K562 (cell line): ENCODE measurements around the gene AIMP1. TPM values are rescaled to one million over a fixed set of nuclear protein-coding genes. Genes with fewer than 3 reads are reported as not detected.

Experiments
- ATAC-seq: fragments of 200-7000 bp; cut with Tn5 transposase; 3 replicates; pipeline ENCODE4 v1.9.1; 2020; ENCODE audit warnings: moderate library complexity
- BruUV-seq: library from RNA; stranded (reverse); fragments of 400-500 nt; replicated peaks from 2 replicates; lab custom pipeline; 2021; lab: Mats Ljungman, UMichigan
- CTCF ChIA-PET: fragments of 300-600 bp; formaldehyde crosslinking; extraction: SDS; loops from one replicate; lab custom pipeline; 2021; ENCODE audit warnings: low intra/inter-chr PET ratio; lab: Yijun Ruan, JAX
- POLR2A ChIA-PET: fragments of 300-600, 350-650 bp; sonication (Branson Sonifier 250); formaldehyde crosslinking; extraction: SDS; loops from one replicate; lab custom pipeline; 2021; ENCODE audit warnings: antibody characterized with exemption, inconsistent platforms; lab: Yijun Ruan, JAX
- DNase-seq, 4 experiments: peaks; one replicate each; pipeline versions ENCODE4 v3.0.0 to v3.0.0-alpha.2; 2011 to 2018; ENCODE audit warnings: low spot score in 3 of 4, mixed read lengths in 3 of 4; ENCODE audit errors: extremely low read depth in 1 of 4
- FAIRE-seq: peaks from 2 replicates; lab custom pipeline; 2011; peaks lifted over from hg19 to GRCh38; lab: Jason Lieb, UNC
- H2AFZ ChIP-seq: 2 replicates; pipeline ENCODE4 v1.6.0; 2011; ENCODE audit warnings: low read depth, low read length, control low read depth, inconsistent platforms
- H3K27ac ChIP-seq: fragments of 200-600 bp; 3 replicates; pipeline ENCODE4 v1.8.0; 2011; ENCODE audit warnings: low read depth, mild to moderate bottlenecking, control low read depth, inconsistent platforms, low read length, moderate library complexity, mixed read lengths; ENCODE audit errors: extremely low read depth
- H3K27me3 ChIP-seq, 2 experiments: fragments of 300-600 bp in 1 of 2; 2 replicates in 1 of 2; 3 replicates in 1 of 2; pipeline versions ENCODE4 v1.6.0 to v1.8.0; 2011; ENCODE audit warnings: inconsistent platforms in 2 of 2, low read length in 2 of 2, mild to moderate bottlenecking in 1 of 2, mixed read lengths in 1 of 2, moderate library complexity in 1 of 2; ENCODE audit not compliant: control insufficient read depth in 2 of 2, insufficient read depth in 2 of 2
- H3K36me3 ChIP-seq: fragments of 300-600 bp; 3 replicates; pipeline ENCODE4 v1.8.0; 2011; ENCODE audit warnings: mild to moderate bottlenecking, low read length, inconsistent platforms; ENCODE audit not compliant: control insufficient read depth, insufficient read depth
- H3K4me1 ChIP-seq, 2 experiments: fragments of 200-600 bp in 1 of 2; replicated peaks in 1 of 2; 2 replicates in 1 of 2; 3 replicates in 1 of 2; pipeline versions ENCODE4 v1.5.1 to v1.8.0; 2011; ENCODE audit warnings: inconsistent platforms in 2 of 2, low read length in 2 of 2, mild to moderate bottlenecking in 1 of 2, mixed read lengths in 1 of 2, moderate library complexity in 1 of 2; ENCODE audit not compliant: control insufficient read depth in 2 of 2, insufficient read depth in 2 of 2
- H3K4me2 ChIP-seq: 2 replicates; pipeline ENCODE4 v1.6.1; 2011; ENCODE audit warnings: low read length, control low read depth, inconsistent platforms, mixed read lengths; ENCODE audit not compliant: insufficient read depth
- H3K4me3 ChIP-seq: fragments of 200-600 bp; sonication (generic), shearing (Covaris generic); 2 replicates; pipeline ENCODE4 v1.5.1; 2016; ENCODE audit warnings: control low read depth, inconsistent platforms
- H3K79me2 ChIP-seq: fragments of 200-600 bp; 3 replicates; pipeline ENCODE4 v1.8.0; 2011; ENCODE audit warnings: low read length, inconsistent platforms; ENCODE audit not compliant: control insufficient read depth, insufficient read depth
- H3K9ac ChIP-seq, 2 experiments: 2 replicates each; pipeline versions ENCODE4 v1.6.0 to v1.6.1; 2011; ENCODE audit warnings: low read depth in 2 of 2, low read length in 2 of 2, control low read depth in 1 of 2, inconsistent platforms in 1 of 2, mild to moderate bottlenecking in 1 of 2, mixed read lengths in 1 of 2; ENCODE audit not compliant: insufficient read depth in 1 of 2
- H3K9me1 ChIP-seq: one replicate; pipeline ENCODE4 v1.6.0; 2011; ENCODE audit warnings: inconsistent platforms, mild to moderate bottlenecking, low read length, moderate library complexity; ENCODE audit not compliant: control insufficient read depth, insufficient read depth
- H3K9me3 ChIP-seq: replicated peaks from 2 replicates; pipeline ENCODE4 v1.5.1; 2011; ENCODE audit warnings: low read depth, low read length, inconsistent platforms; ENCODE audit not compliant: control insufficient read depth, insufficient read depth
- H4K20me1 ChIP-seq: replicated peaks from 2 replicates; pipeline ENCODE4 v1.6.1; 2011; ENCODE audit warnings: low read length, inconsistent platforms, mixed read lengths; ENCODE audit not compliant: control insufficient read depth, insufficient read depth
- FOXK1 ChIP-seq: sonication (generic); formaldehyde crosslinking; IDR thresholded peaks from 2 replicates; pipeline ENCODE4 v1.8.0; 2022; ENCODE audit warnings: missing genetic modification reagents, mild to moderate bottlenecking, borderline replicate concordance
- RBBP5 ChIP-seq: fragments of 200-600 bp; sonication (generic); IDR thresholded peaks from 2 replicates; pipeline ENCODE4 v1.6.1; 2012; ENCODE audit warnings: borderline replicate concordance, mild to moderate bottlenecking, low read length, control low read depth, inconsistent platforms; ENCODE audit not compliant: insufficient read depth, poor library complexity, severe bottlenecking
- RNF2 ChIP-seq: sonication (generic); IDR thresholded peaks from 2 replicates; pipeline ENCODE4 v1.6.1; 2016
- XRCC5 ChIP-seq: fragments of 200-400 bp; formaldehyde crosslinking; IDR thresholded peaks from 2 replicates; pipeline ENCODE4 v1.6.1; 2017; ENCODE audit warnings: low read depth, mild to moderate bottlenecking, low read length
- ZNF24 ChIP-seq: fragments of 450-650 bp; IDR thresholded peaks from 2 replicates; pipeline ENCODE4 v1.6.1; 2016
- ZNF282 ChIP-seq: sonication (generic); formaldehyde crosslinking; IDR thresholded peaks from 2 replicates; pipeline ENCODE4 v1.8.1; 2023; ENCODE audit warnings: missing genetic modification reagents
- ZNF431 ChIP-seq: sonication (generic); formaldehyde crosslinking; IDR thresholded peaks from 2 replicates; pipeline ENCODE4 v1.8.0; 2022; ENCODE audit warnings: mild to moderate bottlenecking, missing genetic modification reagents
- WGBS: fragments of 100-300 bp; shearing (Covaris generic); methylation state at CpG from one replicate; pipeline ENCODE4 v1.1.6; 2016; ENCODE audit warnings: low coverage, mixed read lengths; ENCODE audit not compliant: insufficient coverage; ENCODE audit errors: missing lambda C conversion rate; 5-methylcytosine and 5-hydroxymethylcytosine counted together
- in situ Hi-C: fragments of 300-500 bp; cut with MboI; formaldehyde crosslinking; loops from 4 replicates; pipeline ENCODE4 v1.15.0; 2018; ENCODE audit warnings: inconsistent platforms, mixed read lengths
- intact Hi-C: fragments of 100-400 bp; cut with micrococcal nuclease; formaldehyde crosslinking; loops from 2 replicates; pipeline ENCODE4 v1.14.2; 2022
- polyA plus RNA-seq, 8 experiments: library from polyadenylated mRNA; depleted of rRNA in 4 of 8; stranded (reverse) in 5 of 8; unstranded in 3 of 8; fragments of >200 nt; fragmentation: Nextera tagmentation in 2 of 8; fragmentation: Illumina TruSeq in 1 of 8; extraction: Ambion mirVana in 2 of 8; extraction: Trizol in 1 of 8; gene quantifications; 2 replicates each; pipeline versions ENCODE4 v1.2.1 to v1.2.3, GENCODE V29; 2011 to 2014; ENCODE audit warnings: inconsistent platforms in 1 of 8, missing spikeins in 1 of 8
- total RNA-seq, 7 experiments: library from RNA; depleted of rRNA in 6 of 7; stranded (reverse); fragments of >200 nt in 6 of 7; fragmentation: Illumina TruSeq in 2 of 7; extraction: Trizol in 2 of 7; gene quantifications; 2 replicates each; pipeline versions ENCODE4 v1.2.1 to v1.2.3, GENCODE V29; 2011 to 2021; ENCODE audit warnings: low replicate concordance in 1 of 7

Gene AIMP1
- total and polyA plus RNA-seq, 9 of the 15 experiments (the other 6 are each of a cell fraction or from before 2014, with no cell fraction given) = 39.9 to 141 (median 70.1) TPM

GRCh38 chr4:106297245-106298035 is 18.9 kb upstream of the AIMP1 start:
- Histone ChIP-seq H3K79me2 (0 out of 3 replicates have a peak, but pooled peaks cover 2% of the 10 kb centered on the region), H3K9ac (no peak overlapping the region), H2AFZ (no peak overlapping the region), H3K27ac (no peak overlapping the region), H4K20me1 (no peaks in the 10 kb centered on the region), H3K4me1 (no peaks in the 10 kb centered on the region), H3K9me1 (no peaks in the 10 kb centered on the region), H3K9me3 (no peaks in the 10 kb centered on the region), H3K4me3 (no peak overlapping the region), H3K36me3 (peaks cover 42% of the 10 kb centered on the region; the same call in 2 of the 3 replicates), H3K27me3 (no peaks in the 10 kb centered on the region), H3K4me2 (no peak overlapping the region)
- in situ Hi-C loops (no loop called here), intact Hi-C loops (no loop called here)
- no TSS peak for BruUV-seq
- ChIA-PET CTCF (no interaction called here), POLR2A (interaction anchor here (1.3 to 1.5 kb wide), 2 partner anchors 18 to 22 kb away, joined by 4 read pairs; partner anchors contain the start of genes AIMP1 and TBCK)
- ATAC-seq (no peak), FAIRE-seq (no peak), DNase-seq (no peak)
- TF ChIP-seq RBBP5 (no peak), XRCC5 (no peak), ZNF24 (no peak)

- H3K4me3 ChIP-seq = no peak overlapping the region
- TF ChIP-seq ZNF282 (CRISPR knock-in tag) (no peak), ZNF431 (CRISPR knock-in tag) (peak; percentile 95), FOXK1 (CRISPR knock-in tag) (no peak), RNF2 (no peak)
- H3K9me3 ChIP-seq = no peaks in the 10 kb centered on the region
- ChIA-PET CTCF (no interaction called here), POLR2A (no interaction called here)
- H3K27ac ChIP-seq = no peak overlapping the region
- ATAC-seq (no peak), FAIRE-seq (no peak), DNase-seq (no peak)
- H3K9me1 ChIP-seq = peaks cover 4% of the 10 kb centered on the region
- no peak overlapping the region for H3K4me2 ChIP-seq
- H3K27me3 ChIP-seq = no peaks in the 10 kb centered on the region
- peaks cover 0 to 16% of the 10 kb centered on the region in 2 experiments; a peak in 3 of 5 replicates for H3K4me1 ChIP-seq
- intact Hi-C loops = no loop called here
- peaks cover 2% of the 10 kb centered on the region; the same call in 1 of the 3 replicates for H3K79me2 ChIP-seq
- no peak overlapping the region for H3K9ac ChIP-seq
- H3K36me3 ChIP-seq = peaks cover 36% of the 10 kb centered on the region; the same call in 2 of the 3 replicates
- in situ Hi-C loops = loop anchor here (25.0 kb wide), 1 partner anchor 1412 kb away; the partner anchor contains the start of gene PAPSS1
- no TSS peak for BruUV-seq
- H2AFZ ChIP-seq = no peak overlapping the region
- WGBS = 58% methylated on average over 4 of the region's 4 CpGs
- no peaks in the 10 kb centered on the region for H4K20me1 ChIP-seq
Observed at GRCh38 chr4:106299977-106300376, 16.4 kb upstream of the AIMP1 start.
